ENCODE data around the gene TBL1X. TPM values are rescaled to one million over a fixed set of nuclear protein-coding genes. Genes with fewer than 3 reads are reported as not detected.

TBL1X gene
- total and polyA plus RNA-seq, 2 of the 8 experiments (the other 6 are each of a cell fraction or from before 2014, with no cell fraction given): 13.3 to 25.6 TPM

GRCh38 chrX:9609499-9609898 is 144.6 kb downstream of the TBL1X start:
- H4K91ac ChIP-seq (replicated peaks; ENCODE audit: insufficient read length, low read length): no peak overlapping the region
- H3K14ac ChIP-seq (ENCODE audit: insufficient read length): no peak overlapping the region
- H3K23me2 ChIP-seq (ENCODE audit: low read depth, low read length): no peaks in the 10 kb centered on the region
- ChIA-PET POLR2A (ENCODE audit: partially characterized antibody) (no interaction called here), CTCF (ENCODE audit: partially characterized antibody) (interaction anchor here (1.3 to 2.9 kb wide), 2 partner anchors 11 to 14 kb away, joined by 3 to 10 read pairs; no protein-coding TSS in a partner anchor)
- H3K4me2 ChIP-seq (ENCODE audit: insufficient read depth in 1 of 2, low read depth in 2 of 2, low read length in 2 of 2): no peak overlapping the region
- no peak overlapping the region for H2BK120ac ChIP-seq (replicated peaks; ENCODE audit: low read depth, low read length)
- H2AK5ac ChIP-seq (ENCODE audit: low read depth, low read length): no peak overlapping the region
- DNase-seq (ENCODE audit: low read depth in 1 of 2, low spot score in 2 of 2) (no peak), FAIRE-seq (no peak)
- H2BK20ac ChIP-seq (ENCODE audit: low read length): no peak overlapping the region
- no peak overlapping the region for H2BK12ac ChIP-seq (ENCODE audit: low read depth, low read length)
- H2BK5ac ChIP-seq (ENCODE audit: low read depth, low read length): no peak overlapping the region
- no peaks in the 10 kb centered on the region; a peak in 1 of 8 replicates for H3K36me3 ChIP-seq (ENCODE audit: control insufficient read depth in 2 of 4, insufficient read depth in 4 of 4, low read length in 3 of 4)
- H3K9me3 ChIP-seq (ENCODE audit: insufficient read depth in 2 of 2, low read depth in 1 of 2, low read length in 1 of 2): no peaks in the 10 kb centered on the region
- no peaks in the 10 kb centered on the region for H3K27me3 ChIP-seq (replicated peaks in 1 of 4; ENCODE audit: control insufficient read depth in 3 of 4, extremely low read depth in 1 of 4, insufficient read depth in 3 of 4, low read length in 3 of 4)
- 87% methylated on average over 7 of the region's 7 CpGs; no CpG with 5 or more reads in 1 of the 2 experiments for WGBS, 2 experiments (ENCODE audit: extremely low coverage in 1 of 2, insufficient coverage in 1 of 2, insufficient read length in 1 of 2, insufficient replicate concordance in 2 of 2, low coverage in 1 of 2, low lambda C conversion rate in 2 of 2, missing lambda C conversion rate in 1 of 2)
- H3K79me2 ChIP-seq (ENCODE audit: control insufficient read depth in 1 of 2, insufficient read depth in 2 of 2, low read length in 2 of 2): no peaks in the 10 kb centered on the region
- H3K79me1 ChIP-seq (ENCODE audit: low read depth, low read length): no peaks in the 10 kb centered on the region
- H3K4me3 ChIP-seq (ENCODE audit: extremely low read depth in 1 of 4, insufficient read depth in 2 of 4, low read depth in 3 of 4, low read length in 4 of 4): no peak overlapping the region
- H3K4ac ChIP-seq (replicated peaks; ENCODE audit: insufficient read length, low read depth, low read length): no peak overlapping the region
- H3K18ac ChIP-seq (ENCODE audit: extremely low read depth, low read length): no peak overlapping the region
- peaks cover 0 to 5% (median 1%) of the 10 kb centered on the region in 4 experiments; a peak in 4 of 7 replicates for H3K4me1 ChIP-seq (replicated peaks in 1 of 4; ENCODE audit: control insufficient read depth in 3 of 4, insufficient read depth in 4 of 4, low read length in 3 of 4)
- H4K20me1 ChIP-seq (replicated peaks in 1 of 2; ENCODE audit: control insufficient read depth in 1 of 2, insufficient read depth in 2 of 2, low read length in 2 of 2): no peaks in the 10 kb centered on the region
- no peak overlapping the region for H2BK15ac ChIP-seq (ENCODE audit: low read length)
- no peak overlapping the region for H4K8ac ChIP-seq (ENCODE audit: extremely low read depth, insufficient read depth, low read length)
- no peak overlapping the region for H3K56ac ChIP-seq (replicated peaks; ENCODE audit: insufficient read length, low read depth, low read length)
- H3K27ac ChIP-seq (ENCODE audit: low read depth, low read length): no peak overlapping the region
- no peak overlapping the region for H3K9ac ChIP-seq (replicated peaks in 1 of 4; ENCODE audit: extremely low read depth in 1 of 4, low read depth in 3 of 4, low read length in 3 of 4)
- no peak overlapping the region for H4K5ac ChIP-seq (ENCODE audit: insufficient read length, low read depth, low read length)
- no peak overlapping the region for H3K23ac ChIP-seq (ENCODE audit: insufficient read length)
- no peak overlapping the region for H2AFZ ChIP-seq (ENCODE audit: low read length)
- TF ChIP-seq POLR2A (IDR thresholded peaks at IDR 0.05; ENCODE audit: control extremely low read depth in 1 of 2, low read depth in 2 of 2, low read length in 2 of 2) (no peak), BACH1 (IDR thresholded peaks at IDR 0.05; ENCODE audit: low read length) (no peak), RXRA (IDR thresholded peaks at IDR 0.05; ENCODE audit: insufficient read depth, low read depth, low read length) (no peak), RFX5 (IDR thresholded peaks at IDR 0.05; ENCODE audit: borderline replicate concordance, low read depth, low read length) (no peak), TAF1 (IDR thresholded peaks at IDR 0.05; ENCODE audit: low read depth, low read length) (no peak), GTF2F1 (IDR thresholded peaks at IDR 0.05; ENCODE audit: borderline replicate concordance, low read depth, low read length) (no peak), ZNF274 (IDR thresholded peaks at IDR 0.05; ENCODE audit: borderline replicate concordance, extremely low read depth, low read length) (no peak), KDM1A (IDR thresholded peaks at IDR 0.05; ENCODE audit: borderline replicate concordance, low read length) (no peak), CEBPB (IDR thresholded peaks at IDR 0.05; ENCODE audit: low read depth, low read length) (no peak)

Data from H1 (cell line).